IPS DF 19.7 (cell line): Measurements from ENCODE around the gene NEUROD4.
"Not testable (repeated sequence)": the region's sequence is repeated elsewhere in the genome, so short reads cannot be mapped to it uniquely, and the experiment has no call there.

Source experiments
- DNase-seq: peaks from one replicate; pipeline ENCODE4 v3.0.0-alpha.2; 2013; ENCODE audit warnings: low read depth, low spot score

The NEUROD4 gene

GRCh38 chr12:55019784-55020183 lies at the start of gene NEUROD4:
NEUROD4 (plus strand) TSS chr12:55019974; CDS start chr12:55026440, 6,466 bp downstream.
- peak; percentile 93 for DNase-seq

- DNase-seq: no peak
Observed at GRCh38 chr12:54970741-54971140, 49.0 kb upstream of the NEUROD4 start.

DNA sequence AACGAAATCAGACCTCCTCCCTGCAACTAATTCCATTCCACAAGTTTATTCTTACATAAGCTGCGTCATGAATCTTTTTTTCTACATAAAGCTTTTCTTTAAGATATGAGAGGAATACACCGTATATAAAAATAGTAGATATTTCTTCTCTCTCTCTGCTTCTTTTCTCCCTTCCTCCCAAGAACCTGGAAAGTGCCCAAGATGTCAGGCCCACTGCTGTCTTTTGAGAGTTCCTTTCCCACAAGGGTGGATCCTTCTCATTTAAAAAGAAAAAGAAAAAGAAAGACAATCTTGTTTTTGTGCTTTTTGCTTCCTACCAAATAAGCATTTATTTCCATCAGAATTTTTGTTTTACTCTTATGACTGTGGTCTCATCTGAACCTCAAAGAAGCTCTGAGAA lies 46.2 kb upstream of the NEUROD4 start:
- DNase-seq: no peak

- no peak for DNase-seq
Observed at GRCh38 chr12:54974279-54974678, 45.5 kb upstream of the NEUROD4 start.

GRCh38 chr12:54975272-54975671 lies 44.5 kb upstream of the NEUROD4 start:
- DNase-seq: no peak

GRCh38 chr12:54975875-54976274 lies 43.9 kb upstream of the NEUROD4 start:
- no peak for DNase-seq

GRCh38 chr12:54977155-54977554 lies 42.6 kb upstream of the NEUROD4 start:
- no peak for DNase-seq

- DNase-seq: no peak
Observed at GRCh38 chr12:54977857-54978256, 41.9 kb upstream of the NEUROD4 start.

DNA sequence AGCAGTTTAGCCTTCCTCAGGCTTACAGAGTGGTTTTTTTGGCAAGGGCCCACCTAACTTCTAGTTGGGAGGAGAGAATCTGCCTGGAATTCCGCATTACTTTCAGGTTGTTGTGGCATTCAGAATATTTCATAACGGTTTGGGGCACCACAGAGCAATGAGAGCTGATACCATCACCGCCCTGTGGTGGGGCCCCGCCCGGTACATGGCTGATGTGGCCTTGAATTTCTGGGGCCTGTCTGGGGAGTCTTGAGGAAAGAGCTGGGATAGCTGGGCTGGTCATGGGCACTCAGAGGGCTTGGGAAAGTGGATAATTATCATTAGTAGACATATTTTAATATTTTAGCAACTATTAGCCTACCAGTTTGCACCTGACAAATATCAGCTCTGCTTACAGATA lies 39.4 kb upstream of the NEUROD4 start:
- DNase-seq: no peak

- no peak for DNase-seq
Observed at GRCh38 chr12:54981796-54982195, 38.0 kb upstream of the NEUROD4 start.

DNA sequence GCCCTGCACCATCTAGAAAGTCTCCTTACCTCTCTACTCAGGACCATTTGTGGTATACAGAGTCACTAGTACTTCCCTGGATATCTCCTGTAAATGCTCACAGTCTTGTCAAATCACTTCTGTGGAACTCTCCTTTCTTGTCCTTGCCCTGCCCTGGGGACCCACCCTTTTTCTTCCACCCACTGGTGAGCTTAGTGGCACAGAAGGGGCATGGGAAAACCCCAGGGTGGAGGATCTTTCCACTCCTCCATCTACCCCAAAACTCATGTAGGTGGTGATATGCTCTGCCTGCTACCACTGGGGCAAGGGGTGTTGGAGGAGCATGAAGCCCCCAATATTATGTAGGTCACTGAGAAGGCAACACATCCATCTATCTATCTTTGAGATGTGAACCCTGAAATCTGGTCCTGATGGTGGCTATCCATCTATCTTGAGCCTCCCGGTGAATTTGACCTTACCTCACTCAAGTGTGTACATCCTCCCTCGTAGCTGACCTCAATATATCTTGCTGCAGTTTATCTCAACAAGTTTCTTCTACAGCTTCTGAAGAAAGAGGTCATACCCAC lies 36.2 kb upstream of the NEUROD4 start:
- no peak for DNase-seq

DNA sequence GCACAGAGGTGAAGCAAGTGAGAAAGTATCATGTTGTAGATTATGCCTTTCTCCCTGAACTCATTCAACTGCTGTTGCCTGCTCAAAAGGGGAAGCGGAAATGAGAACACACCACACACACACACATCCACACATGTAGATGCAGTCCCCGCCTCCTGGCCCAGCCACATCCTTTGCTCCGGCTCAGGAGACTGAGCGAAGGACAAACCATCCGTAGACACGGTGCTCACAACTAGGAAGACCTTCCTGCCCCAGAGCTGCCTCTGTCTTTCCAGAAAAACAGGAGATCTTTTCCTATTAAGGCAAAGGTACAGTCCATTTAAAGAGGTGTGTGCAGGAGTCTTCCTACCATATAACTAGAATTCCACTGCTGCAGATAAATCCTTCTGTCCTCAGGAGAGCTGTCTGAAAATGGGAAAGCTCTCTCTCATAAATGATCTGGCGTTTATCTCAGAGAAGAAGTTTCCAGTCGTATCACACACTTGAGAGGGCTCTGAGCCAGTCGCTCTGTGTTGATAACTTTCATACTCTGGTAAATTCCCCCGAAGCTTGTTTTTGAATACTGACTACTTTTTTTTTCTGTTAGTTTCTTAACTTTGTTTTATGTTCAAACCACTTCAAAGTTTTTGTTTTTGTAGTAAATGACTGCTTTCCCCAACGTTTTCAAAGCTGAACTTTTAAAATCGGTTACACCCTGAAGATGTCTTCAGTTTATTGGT lies 35.0 kb upstream of the NEUROD4 start, which contains the start of gene TESPA1:
TESPA1 (minus strand) TSS at position 105 of the 719 bp plus-strand sequence. CDS start 10,200 bp downstream, outside the sequence.
- DNase-seq: no peak

- DNase-seq: not testable (repeated sequence)
Observed at GRCh38 chr12:54986773-54987172, 33.0 kb upstream of the NEUROD4 start.

GRCh38 chr12:54987611-54988231 lies 32.1 kb upstream of the NEUROD4 start:
- DNase-seq: no peak

DNA sequence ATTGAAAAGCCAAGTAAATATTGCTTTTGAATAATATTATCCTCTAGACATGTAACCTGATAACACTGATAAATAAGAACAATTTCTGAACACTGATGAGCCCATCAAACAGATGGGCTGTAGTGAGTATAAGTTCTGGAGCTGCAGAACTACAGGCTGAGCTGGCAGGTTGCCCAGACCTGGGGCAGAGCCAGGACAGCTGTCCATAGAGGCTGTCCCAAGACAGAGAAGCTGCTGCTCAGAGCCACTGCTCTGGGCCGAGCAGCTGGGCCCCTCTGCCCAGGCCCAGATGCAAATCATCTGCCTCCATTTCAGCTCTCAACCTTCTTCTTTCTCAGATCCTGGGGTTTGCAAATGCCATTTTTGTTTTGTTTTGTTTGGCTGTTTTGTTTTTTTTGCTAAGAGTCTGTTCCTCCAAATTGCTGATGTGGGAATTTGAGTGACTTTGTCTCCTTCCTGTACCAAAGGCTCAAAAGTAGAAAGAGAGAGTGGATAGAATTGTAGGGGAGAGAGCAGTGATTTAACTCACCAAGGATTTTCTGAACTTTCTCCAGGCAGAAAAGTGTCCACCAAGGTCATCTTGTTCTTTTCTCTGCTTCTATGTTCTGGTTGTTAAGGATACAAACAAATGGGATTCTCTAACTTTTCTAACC lies 31.2 kb upstream of the NEUROD4 start:
- DNase-seq: no peak

- DNase-seq: no peak
Observed at GRCh38 chr12:54989829-54990228, 29.9 kb upstream of the NEUROD4 start.

DNA sequence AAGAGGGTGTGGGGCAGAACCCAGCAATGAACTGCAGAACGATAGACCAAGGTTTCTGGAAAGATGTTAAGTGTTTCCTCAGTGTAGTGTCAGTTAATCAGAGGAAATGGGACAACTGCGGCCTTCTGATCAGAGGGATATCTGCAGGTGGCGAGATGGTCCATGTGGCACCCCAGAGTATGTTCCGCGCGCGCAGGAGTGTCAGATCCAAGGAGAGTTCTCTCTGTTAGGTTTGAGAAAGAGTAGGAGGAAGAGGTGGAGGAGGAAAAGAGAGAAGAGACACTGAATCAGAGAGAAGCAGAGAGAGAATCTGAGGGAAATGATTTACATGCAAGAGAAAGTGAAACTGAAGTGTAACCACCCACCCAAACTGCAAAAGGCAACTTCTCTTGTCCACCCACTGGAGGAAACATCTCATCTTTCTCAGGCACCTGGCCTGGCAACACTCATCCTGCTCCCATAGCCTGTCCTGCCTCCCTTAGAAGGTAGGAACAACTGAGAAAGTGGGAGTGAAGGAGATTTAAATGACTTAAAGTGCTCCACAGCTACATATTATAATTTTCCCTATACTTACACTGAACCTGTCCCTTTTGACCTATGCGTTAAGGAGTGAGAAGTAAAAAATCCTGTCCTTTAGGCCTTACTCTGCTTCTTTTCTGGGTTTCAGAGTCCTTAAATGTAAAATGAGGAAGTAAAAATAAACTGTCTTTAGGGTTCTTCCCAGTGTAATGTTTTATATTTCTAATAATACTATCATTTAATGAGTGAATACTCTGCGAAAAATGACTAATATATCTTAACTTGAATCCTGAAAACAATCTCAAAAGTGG lies 28.4 kb upstream of the NEUROD4 start:
- DNase-seq: no peak

- DNase-seq: no peak
Observed at GRCh38 chr12:54991991-54992375, 27.8 kb upstream of the NEUROD4 start.

DNA sequence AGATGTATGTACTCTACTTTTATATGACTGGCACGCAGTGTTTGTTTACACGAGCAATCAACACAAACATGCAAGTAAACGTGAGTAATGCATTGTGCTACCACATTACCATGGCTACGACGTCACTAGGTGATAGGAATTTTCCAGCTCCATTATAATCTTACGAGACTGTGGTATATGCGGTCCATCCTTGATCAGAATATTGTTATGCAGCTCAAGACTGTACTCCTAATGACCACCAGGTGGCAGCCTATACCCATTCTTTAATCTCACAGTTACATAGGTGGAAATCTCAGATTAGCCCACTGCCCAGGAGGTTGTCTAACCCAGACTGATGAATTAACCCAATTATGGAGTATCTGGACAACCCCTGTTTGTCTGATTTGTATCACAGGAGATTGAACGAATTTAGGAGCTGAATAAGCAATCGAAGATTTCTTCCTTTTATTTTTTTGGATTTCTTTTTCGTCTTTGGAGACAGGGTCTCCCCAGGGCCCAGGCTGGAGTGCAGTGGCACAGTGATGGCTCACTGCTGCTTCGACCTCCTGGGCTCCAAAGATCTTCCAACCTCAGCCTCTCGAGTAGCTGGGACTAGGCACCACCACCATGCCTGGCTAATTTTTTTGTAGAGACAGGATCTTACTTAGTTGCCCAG lies 26.5 kb upstream of the NEUROD4 start:
- DNase-seq: no peak

- DNase-seq: no peak
Observed at GRCh38 chr12:54996205-54996604, 23.6 kb upstream of the NEUROD4 start.

- no peak for DNase-seq
Observed at GRCh38 chr12:54997929-54998522, 21.7 kb upstream of the NEUROD4 start.
